Hindlimb muscle (tissue), 1 donor: ENCODE results near the gene ANKFN1. TPM values are rescaled to one million over a fixed set of nuclear protein-coding genes. Genes with fewer than 3 reads are reported as not detected.

Source experiments
- DNase-seq: peaks from one replicate; pipeline ENCODE4 v3.0.0-alpha.2; 2013
- polyA plus RNA-seq: library from polyadenylated mRNA; unstranded; fragments of 120-200 nt; gene quantifications from one replicate; pipeline ENCODE4 v1.2.1, GENCODE V29; 2013; ENCODE audit not compliant: insufficient read length

The ANKFN1 gene
- polyA plus RNA-seq, 1 donor: 0.31 TPM

- DNase-seq: no peak
Observed at GRCh38 chr17:56144223-56144622, 9.1 kb upstream of the ANKFN1 start.

- DNase-seq: no peak
Observed at GRCh38 chr17:56146534-56146933, 6.7 kb upstream of the ANKFN1 start.

- DNase-seq: no peak
Observed at GRCh38 chr17:56148333-56148732, 4.9 kb upstream of the ANKFN1 start.

- no peak for DNase-seq
Observed at GRCh38 chr17:56149266-56150036, 3.8 kb upstream of the ANKFN1 start.

- no peak for DNase-seq
Observed at GRCh38 chr17:56150649-56151048, 2.6 kb upstream of the ANKFN1 start.

GRCh38 chr17:56157845-56158244 lies 4.6 kb downstream of the ANKFN1 start:
- no peak for DNase-seq

GRCh38 chr17:56158344-56158743 lies 5.1 kb downstream of the ANKFN1 start:
- DNase-seq: no peak

- DNase-seq: no peak
Observed at GRCh38 chr17:56158915-56159825, 5.9 kb downstream of the ANKFN1 start.

GRCh38 chr17:56159826-56160380 lies 6.6 kb downstream of the ANKFN1 start:
- DNase-seq: no peak

GRCh38 chr17:56160422-56160821 lies 7.1 kb downstream of the ANKFN1 start:
- DNase-seq: no peak

GRCh38 chr17:56165072-56165641 lies 11.9 kb downstream of the ANKFN1 start:
- no peak for DNase-seq

GRCh38 chr17:56167491-56167890 lies 14.2 kb downstream of the ANKFN1 start:
- DNase-seq: no peak

GRCh38 chr17:56169621-56170020 lies 16.3 kb downstream of the ANKFN1 start:
- no peak for DNase-seq

- DNase-seq: no peak
Observed at GRCh38 chr17:56171186-56171959, 18.1 kb downstream of the ANKFN1 start.

GRCh38 chr17:56172517-56172982 lies 19.3 kb downstream of the ANKFN1 start:
- DNase-seq: peak; percentile 40

- DNase-seq: no peak
Observed at GRCh38 chr17:56173026-56173425, 19.8 kb downstream of the ANKFN1 start.

- no peak for DNase-seq
Observed at GRCh38 chr17:56173958-56174835, 20.9 kb downstream of the ANKFN1 start.

- DNase-seq: no peak
Observed at GRCh38 chr17:56175299-56175955, 22.2 kb downstream of the ANKFN1 start.

- no peak for DNase-seq
Observed at GRCh38 chr17:56176091-56176490, 22.8 kb downstream of the ANKFN1 start.

GRCh38 chr17:56177361-56177760 lies 24.1 kb downstream of the ANKFN1 start:
- DNase-seq: no peak
